Adrenal gland (tissue), 5 donors: Measurements from ENCODE around the gene VARS1.

Source experiments
- POLR2A ChIP-seq, 2 donors: fragments of 450-650 bp; IDR thresholded peaks; one replicate each; pipeline ENCODE4 v1.6.1; 2017; ENCODE audit warnings: antibody characterized with exemption in 2 of 2, mild to moderate bottlenecking in 2 of 2, moderate library complexity in 1 of 2
- TF ChIP-seq, protein P1 (sequence below), 6 experiments: fragments of 450-650 bp in 4 of 6; fragments of 200-600 bp in 2 of 6; sonication (generic) in 1 of 6; IDR thresholded peaks; 1 replicate in 5 of 6; 2 replicates in 1 of 6; pipeline versions ENCODE4 v1.5.1 to v1.8.0; 2016 to 2021; ENCODE audit warnings: antibody characterized with exemption in 6 of 6, mild to moderate bottlenecking in 2 of 6, moderate library complexity in 1 of 6
- donor health status: DM: no; HTN: no; CAD: no.

DNA sequence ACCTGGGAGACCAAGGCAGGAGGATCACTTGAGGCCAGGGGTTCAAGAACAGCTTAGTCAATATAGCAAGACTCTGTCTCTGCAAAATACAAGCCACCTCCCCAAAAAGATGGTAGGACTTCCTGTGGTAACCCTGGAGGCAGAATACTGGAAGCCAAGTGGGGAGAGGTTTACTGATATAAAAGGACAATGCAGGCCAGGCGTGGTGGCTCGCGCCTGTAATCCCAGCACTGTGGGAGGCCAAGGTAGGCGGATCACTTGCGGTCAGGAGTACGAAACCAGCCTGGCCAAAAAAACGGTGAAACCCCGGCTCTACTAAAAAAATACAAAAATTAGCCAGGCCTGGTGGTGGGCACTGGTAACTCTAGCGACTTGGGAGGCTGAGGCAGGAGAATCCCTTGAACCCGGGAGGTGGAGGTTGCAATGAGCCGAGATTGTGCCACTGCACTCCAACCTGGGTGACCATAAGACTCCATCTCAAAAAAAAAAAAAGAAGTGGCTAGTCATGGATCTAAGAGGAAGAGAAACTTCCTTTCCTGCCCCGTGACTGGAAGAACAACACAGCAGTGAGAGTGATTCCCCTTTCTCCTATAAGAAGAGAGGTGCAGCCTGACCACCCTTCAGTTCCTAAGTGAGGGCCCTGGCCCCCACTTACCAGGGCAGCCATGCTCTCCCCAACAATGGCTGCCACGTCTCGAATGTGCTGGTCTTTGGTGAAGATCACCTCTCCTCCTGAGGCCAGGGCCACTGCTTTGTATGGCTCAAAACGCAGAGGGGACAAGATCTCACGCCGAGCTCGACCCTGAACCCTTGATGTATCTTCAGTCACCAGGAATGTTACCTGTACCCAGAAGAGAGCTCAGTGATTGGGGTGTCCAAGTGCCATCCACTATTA, 26.9 kb downstream of the VARS1 start:
- TF ChIP-seq, protein P1, sequence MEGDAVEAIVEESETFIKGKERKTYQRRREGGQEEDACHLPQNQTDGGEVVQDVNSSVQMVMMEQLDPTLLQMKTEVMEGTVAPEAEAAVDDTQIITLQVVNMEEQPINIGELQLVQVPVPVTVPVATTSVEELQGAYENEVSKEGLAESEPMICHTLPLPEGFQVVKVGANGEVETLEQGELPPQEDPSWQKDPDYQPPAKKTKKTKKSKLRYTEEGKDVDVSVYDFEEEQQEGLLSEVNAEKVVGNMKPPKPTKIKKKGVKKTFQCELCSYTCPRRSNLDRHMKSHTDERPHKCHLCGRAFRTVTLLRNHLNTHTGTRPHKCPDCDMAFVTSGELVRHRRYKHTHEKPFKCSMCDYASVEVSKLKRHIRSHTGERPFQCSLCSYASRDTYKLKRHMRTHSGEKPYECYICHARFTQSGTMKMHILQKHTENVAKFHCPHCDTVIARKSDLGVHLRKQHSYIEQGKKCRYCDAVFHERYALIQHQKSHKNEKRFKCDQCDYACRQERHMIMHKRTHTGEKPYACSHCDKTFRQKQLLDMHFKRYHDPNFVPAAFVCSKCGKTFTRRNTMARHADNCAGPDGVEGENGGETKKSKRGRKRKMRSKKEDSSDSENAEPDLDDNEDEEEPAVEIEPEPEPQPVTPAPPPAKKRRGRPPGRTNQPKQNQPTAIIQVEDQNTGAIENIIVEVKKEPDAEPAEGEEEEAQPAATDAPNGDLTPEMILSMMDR (IDR thresholded peaks at IDR 0.05): no peak
- no peak for TF ChIP-seq POLR2A (IDR thresholded peaks at IDR 0.05)
